Vagina (tissue), 2 donors: ENCODE measurements around the gene TENT5C.

Source experiments
- CTCF ChIP-seq, 3 experiments: fragments of 450-650 bp in 2 of 3; fragments of 200-600 bp in 1 of 3; sonication (generic) in 1 of 3; IDR thresholded peaks; one replicate each; pipeline ENCODE4 v1.5.1; 2017 to 2019; ENCODE audit warnings: antibody characterized with exemption in 3 of 3, mild to moderate bottlenecking in 2 of 3, moderate library complexity in 2 of 3
- POLR2A ChIP-seq, 2 donors: fragments of 450-650 bp; IDR thresholded peaks; one replicate each; pipeline ENCODE4 v1.6.1; 2017; ENCODE audit warnings: antibody characterized with exemption in 2 of 2, mild to moderate bottlenecking in 2 of 2, moderate library complexity in 2 of 2

DNA sequence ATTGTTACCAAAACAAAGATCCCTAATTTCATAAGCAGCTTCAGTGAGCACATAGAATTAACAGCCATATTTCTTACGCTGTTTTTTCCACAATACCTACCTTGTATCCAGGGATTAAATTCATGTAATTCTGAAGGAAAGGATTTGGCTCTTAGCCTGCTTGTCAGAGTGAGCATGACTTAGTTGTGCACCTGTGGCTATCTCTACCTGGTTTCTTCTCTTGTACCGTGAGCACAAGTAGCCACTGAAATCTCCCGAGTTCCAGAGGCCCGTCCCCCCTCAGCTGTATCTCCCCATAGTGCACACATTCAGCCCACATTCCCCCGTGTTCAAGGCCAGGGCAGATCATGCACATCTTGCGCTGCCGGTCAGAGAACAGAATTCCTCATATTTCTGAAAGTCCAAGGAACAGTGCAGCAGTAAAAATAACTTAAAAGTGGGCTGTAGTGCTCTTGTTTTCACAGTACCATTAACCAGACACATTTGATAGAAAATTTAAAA lies 2.3 kb downstream of the TENT5C start:
- TF ChIP-seq CTCF (IDR thresholded peaks at IDR 0.05) (no peak), POLR2A (IDR thresholded peaks at IDR 0.05) (no peak)
